Measurements from ENCODE around the gene COX7A2L. TPM values are rescaled to one million over a fixed set of nuclear protein-coding genes. Genes with fewer than 3 reads are reported as not detected.
"Not testable (repeated sequence)": the region's sequence is repeated elsewhere in the genome, so short reads cannot be mapped to it uniquely, and the experiment has no call there.

COX7A2L gene
- total RNA-seq, 1 donor from 2014 or later, result 109 TPM

DNA sequence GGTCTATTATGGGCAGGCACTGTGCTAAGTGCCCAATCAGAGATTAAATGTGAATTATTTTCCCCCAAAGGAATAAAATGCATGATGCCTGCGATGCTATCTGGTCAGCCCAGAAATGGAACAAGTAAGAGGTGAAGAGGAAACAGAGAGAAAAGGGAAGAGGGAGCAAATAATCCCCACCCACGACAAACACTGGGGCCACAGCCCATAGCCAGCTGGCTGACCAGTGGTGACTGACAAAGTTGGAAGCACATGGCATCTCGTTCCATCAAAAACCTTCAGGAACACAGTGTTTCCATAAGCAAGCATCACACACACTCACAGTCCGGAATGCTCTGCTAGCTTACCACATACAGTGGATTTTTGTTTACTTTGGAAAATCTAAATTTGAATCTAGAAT, 21.1 kb upstream of the COX7A2L start:
- no peak overlapping the region for H3K27ac ChIP-seq (replicated peaks)
- H3K9me3 ChIP-seq (replicated peaks), result no peaks in the 10 kb centered on the region
- H3K4me3 ChIP-seq, result no peak overlapping the region
- TF ChIP-seq CTCF (IDR thresholded peaks at IDR 0.05; ENCODE audit: borderline replicate concordance), result no peak
- H3K4me1 ChIP-seq, result no peaks in the 10 kb centered on the region
- H3K27me3 ChIP-seq (ENCODE audit: low read depth), result peaks cover 12% of the 10 kb centered on the region
- DNase-seq, result no peak
- intact Hi-C loops (cut with micrococcal nuclease), result no loop called here
- H3K36me3 ChIP-seq, result no peaks in the 10 kb centered on the region

DNA sequence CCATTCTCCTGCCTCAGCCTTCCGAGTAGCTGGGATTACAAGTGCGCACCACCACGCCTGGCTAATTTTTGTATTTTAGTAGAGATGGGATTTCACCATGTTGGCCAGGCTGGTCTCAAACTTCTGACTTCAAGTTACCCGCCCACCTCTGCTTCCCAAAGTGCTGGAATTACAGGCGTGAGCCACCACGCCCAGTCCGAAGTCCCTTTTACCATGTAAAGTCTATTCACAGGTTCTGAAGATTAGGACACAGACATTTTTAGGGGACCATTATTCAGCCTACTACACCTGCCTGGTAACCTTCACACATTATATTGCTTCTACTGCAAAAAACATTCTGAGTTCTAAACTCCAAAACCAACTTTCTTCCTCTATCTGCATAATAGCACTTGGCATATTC, 19.0 kb upstream of the COX7A2L start:
- H3K9me3 ChIP-seq (replicated peaks); H3K36me3 ChIP-seq; H3K27ac ChIP-seq (replicated peaks); DNase-seq; H3K4me3 ChIP-seq; intact Hi-C loops (cut with micrococcal nuclease); H3K4me1 ChIP-seq: not testable (repeated sequence)
- peaks cover 12% of the 10 kb centered on the region for H3K27me3 ChIP-seq (ENCODE audit: low read depth)

DNA sequence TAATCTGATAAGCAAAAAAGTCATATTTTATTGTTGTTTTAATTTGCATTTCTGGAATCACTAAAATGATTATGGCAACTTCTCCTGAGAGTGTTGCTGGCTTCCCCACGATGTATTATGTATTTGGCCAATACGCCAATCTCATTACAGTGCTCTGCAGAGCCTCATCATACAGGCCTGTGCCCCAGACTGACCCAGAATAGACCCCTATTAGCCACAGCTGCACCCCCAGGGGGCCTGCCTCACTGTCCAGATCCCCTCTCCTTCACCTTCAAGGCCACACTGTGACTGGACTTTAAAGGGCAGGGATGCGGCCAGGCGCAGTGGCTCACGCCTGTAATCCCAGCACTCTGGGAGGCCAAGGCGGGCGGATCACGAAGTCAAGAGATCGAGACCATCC, 17.4 kb upstream of the COX7A2L start:
- Histone ChIP-seq H3K27ac (replicated peaks) (no peak overlapping the region), H3K27me3 (ENCODE audit: low read depth) (peaks cover 8% of the 10 kb centered on the region), H3K4me3 (no peak overlapping the region), H3K36me3 (no peaks in the 10 kb centered on the region), H3K4me1 (no peaks in the 10 kb centered on the region), H3K9me3 (replicated peaks) (no peaks in the 10 kb centered on the region)
- intact Hi-C loops (cut with micrococcal nuclease), result no loop called here
- no peak for TF ChIP-seq CTCF (IDR thresholded peaks at IDR 0.05; ENCODE audit: borderline replicate concordance)
- DNase-seq, result no peak

DNA sequence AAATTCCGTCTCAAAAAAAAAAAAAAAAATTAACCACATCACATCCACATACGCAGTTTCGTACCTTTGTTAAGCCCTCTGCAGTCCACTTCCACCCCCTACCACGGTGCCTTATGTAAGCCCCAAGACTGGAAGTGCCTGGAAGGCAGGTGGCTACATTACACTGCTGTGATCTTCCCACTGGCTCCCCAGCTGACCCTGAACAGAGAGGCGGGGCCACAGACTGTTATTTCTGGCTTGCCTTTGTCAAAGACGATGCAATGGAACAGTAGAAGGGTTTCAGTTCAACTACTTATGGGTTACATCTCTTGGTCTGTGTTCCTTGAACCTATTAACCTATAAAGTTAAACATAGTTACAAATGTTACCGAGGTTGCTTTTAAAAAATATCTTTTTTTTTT, 15.7 kb upstream of the COX7A2L start:
- no peak overlapping the region for H3K27ac ChIP-seq (replicated peaks)
- TF ChIP-seq CTCF (IDR thresholded peaks at IDR 0.05; ENCODE audit: borderline replicate concordance), result no peak
- peaks cover 6% of the 10 kb centered on the region for H3K27me3 ChIP-seq (ENCODE audit: low read depth)
- H3K9me3 ChIP-seq (replicated peaks), result no peaks in the 10 kb centered on the region
- DNase-seq, result no peak
- intact Hi-C loops (cut with micrococcal nuclease), result no loop called here
- H3K4me1 ChIP-seq, result no peaks in the 10 kb centered on the region
- no peaks in the 10 kb centered on the region for H3K36me3 ChIP-seq
- H3K4me3 ChIP-seq, result no peak overlapping the region

GRCh38 chr2:42372474-42373200, 11.6 kb upstream of the COX7A2L start:
- Histone ChIP-seq H3K4me1 (peaks cover 17% of the 10 kb centered on the region), H3K4me3 (no peak overlapping the region), H3K27ac (replicated peaks) (no peak overlapping the region), H3K27me3 (ENCODE audit: low read depth) (no peaks in the 10 kb centered on the region), H3K36me3 (no peaks in the 10 kb centered on the region), H3K9me3 (replicated peaks) (no peaks in the 10 kb centered on the region)
- TF ChIP-seq CTCF (IDR thresholded peaks at IDR 0.05; ENCODE audit: borderline replicate concordance), result no peak
- intact Hi-C loops (cut with micrococcal nuclease), result no loop called here
- no peak for DNase-seq

GRCh38 chr2:42371611-42372473, 10.8 kb upstream of the COX7A2L start:
- no peak for DNase-seq
- H3K4me3 ChIP-seq, result no peak overlapping the region
- TF ChIP-seq CTCF (IDR thresholded peaks at IDR 0.05; ENCODE audit: borderline replicate concordance), result no peak
- H3K27ac ChIP-seq (replicated peaks), result no peak overlapping the region
- H3K4me1 ChIP-seq, result peaks cover 17% of the 10 kb centered on the region
- H3K27me3 ChIP-seq (ENCODE audit: low read depth), result no peaks in the 10 kb centered on the region
- intact Hi-C loops (cut with micrococcal nuclease), result no loop called here
- no peaks in the 10 kb centered on the region for H3K36me3 ChIP-seq
- no peaks in the 10 kb centered on the region for H3K9me3 ChIP-seq (replicated peaks)
